ENCODE data around the gene TMEM92.

Gene TMEM92

DNA sequence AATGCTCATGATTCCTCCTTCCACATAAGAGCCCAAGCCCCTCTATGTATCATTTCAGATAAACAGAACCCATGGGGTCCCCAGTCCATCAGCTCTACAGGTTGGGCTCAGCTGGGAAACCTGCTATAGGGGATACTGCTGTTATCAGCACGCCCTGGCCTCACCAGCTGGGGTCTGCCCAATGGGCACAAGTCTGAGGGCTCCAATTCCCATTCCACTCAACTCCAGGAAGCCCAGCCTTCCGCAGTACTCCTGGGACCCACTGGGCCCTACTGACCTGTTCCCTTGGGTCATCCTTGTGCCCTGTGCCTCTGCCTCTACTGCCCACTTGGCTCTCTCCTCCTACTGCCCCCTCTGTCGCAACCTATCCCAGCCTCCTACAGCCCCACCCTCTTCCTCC is 55.5 kb downstream of the TMEM92 start:
- DNase-seq, result no peak

DNA sequence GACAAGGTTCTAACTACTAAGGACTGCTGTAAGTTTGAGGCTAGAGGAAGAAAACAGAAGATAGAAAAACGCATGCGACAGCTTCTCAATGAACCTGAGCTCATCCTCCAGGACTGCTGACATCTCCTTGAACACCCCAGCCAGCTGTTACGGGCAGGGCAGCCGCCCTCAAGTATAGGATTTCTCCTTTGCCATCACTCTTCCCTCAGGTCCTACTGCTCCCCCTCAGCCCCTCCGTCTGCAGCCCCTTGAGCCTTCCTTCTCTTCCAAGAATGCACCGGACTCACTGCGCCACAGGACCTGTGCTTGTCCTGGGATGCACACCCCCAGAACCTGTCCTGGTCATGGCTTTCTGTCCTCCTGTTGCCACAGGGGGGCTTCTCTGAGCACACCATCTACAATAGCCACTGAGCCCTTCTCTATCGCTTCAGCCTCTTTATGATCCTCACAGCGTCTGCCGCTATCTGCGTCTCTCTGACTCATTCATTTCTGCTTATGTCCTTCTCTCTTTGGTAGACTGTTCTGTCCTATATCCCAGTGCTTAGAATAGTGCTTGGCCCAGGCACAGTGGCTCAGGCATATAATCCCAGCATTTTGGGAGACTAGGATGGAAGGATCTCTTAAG is 56.0 kb downstream of the TMEM92 start:
- DNase-seq, result no peak
